ENCODE measurements around the gene ADAMTS13.
A peak's percentile ranks its signal among the peaks of the same experiment; 100 is the strongest.

ADAMTS13 gene

DNA sequence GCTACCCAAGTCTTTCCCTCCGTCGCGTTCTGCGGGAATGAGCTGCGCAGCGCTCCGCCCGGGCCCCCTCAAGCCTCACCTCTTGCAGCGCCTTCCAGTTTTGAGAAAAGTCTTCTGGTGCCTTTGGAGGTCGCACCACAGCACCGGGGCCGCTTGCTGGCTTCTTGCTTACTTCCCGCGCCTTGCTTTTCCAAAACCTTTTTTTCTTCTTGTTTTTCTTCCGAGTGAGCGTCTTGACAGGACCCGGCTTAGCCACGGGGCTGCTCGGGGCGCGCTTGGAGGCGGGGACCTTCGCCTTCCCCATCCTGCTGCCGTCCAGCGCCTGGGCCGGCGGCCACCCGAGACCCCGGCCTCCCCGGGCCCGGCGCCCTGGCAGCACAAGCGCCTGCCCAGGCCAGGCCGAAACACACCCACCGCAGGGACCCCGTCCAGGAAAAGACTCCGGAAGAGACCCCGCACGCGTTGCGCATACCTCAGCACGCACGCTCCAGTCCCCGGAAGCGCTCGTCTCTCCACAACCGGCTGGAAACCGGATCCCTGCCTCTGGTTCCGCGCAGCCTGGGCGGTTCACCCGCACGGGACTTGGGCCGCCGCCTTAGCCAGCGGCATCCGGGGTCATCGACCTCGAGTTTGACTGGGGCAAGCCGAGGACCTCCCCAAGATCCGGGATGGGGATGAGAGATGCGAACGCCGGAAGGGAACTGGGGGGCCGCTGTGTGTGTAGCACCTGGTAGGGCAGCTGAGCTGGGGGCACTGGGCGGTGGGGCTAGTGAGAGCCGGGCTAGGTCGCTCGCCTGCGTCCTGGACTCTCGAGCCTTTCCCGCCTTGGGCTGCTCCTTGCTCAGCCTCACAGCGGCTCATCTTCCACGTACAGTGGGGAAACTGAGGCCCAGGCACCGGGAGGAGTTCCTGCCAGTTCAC, 4.4 kb upstream of the ADAMTS13 start, which contains the start of gene REXO4:
Gene REXO4 (minus strand): TSS at position 470 of the 921 bp plus-strand sequence. CDS start 166 bp downstream, at position 304.
- DNase-seq (ENCODE audit: low spot score) = peak; percentile 87
- TF ChIP-seq, protein P1, sequence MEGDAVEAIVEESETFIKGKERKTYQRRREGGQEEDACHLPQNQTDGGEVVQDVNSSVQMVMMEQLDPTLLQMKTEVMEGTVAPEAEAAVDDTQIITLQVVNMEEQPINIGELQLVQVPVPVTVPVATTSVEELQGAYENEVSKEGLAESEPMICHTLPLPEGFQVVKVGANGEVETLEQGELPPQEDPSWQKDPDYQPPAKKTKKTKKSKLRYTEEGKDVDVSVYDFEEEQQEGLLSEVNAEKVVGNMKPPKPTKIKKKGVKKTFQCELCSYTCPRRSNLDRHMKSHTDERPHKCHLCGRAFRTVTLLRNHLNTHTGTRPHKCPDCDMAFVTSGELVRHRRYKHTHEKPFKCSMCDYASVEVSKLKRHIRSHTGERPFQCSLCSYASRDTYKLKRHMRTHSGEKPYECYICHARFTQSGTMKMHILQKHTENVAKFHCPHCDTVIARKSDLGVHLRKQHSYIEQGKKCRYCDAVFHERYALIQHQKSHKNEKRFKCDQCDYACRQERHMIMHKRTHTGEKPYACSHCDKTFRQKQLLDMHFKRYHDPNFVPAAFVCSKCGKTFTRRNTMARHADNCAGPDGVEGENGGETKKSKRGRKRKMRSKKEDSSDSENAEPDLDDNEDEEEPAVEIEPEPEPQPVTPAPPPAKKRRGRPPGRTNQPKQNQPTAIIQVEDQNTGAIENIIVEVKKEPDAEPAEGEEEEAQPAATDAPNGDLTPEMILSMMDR (IDR thresholded peaks at IDR 0.05; ENCODE audit: extremely low read depth, missing control alignments) = no peak

DNA sequence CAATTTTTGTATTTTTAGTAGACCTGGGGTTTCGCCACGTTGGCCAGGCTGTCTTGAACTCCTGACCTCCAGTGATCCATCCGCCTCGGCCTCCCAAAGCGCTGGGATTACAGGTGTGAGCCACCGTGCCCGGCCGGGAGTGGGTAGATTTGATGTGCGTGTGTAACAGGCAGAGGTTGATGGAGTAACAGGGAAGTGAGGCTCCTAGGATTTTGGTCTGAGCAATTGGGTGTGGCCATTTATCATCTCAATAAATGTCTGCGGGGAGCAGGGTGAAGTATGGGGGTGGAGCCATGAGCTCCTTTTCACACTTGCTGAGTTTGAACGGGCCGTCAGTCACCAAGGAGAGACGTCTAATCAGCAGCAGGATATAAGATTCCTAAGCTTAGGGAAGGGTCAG, 3.2 kb upstream of the ADAMTS13 start:
- no peak for DNase-seq (ENCODE audit: low spot score)
- TF ChIP-seq, protein P1 (IDR thresholded peaks at IDR 0.05; ENCODE audit: extremely low read depth, missing control alignments) = no peak

DNA sequence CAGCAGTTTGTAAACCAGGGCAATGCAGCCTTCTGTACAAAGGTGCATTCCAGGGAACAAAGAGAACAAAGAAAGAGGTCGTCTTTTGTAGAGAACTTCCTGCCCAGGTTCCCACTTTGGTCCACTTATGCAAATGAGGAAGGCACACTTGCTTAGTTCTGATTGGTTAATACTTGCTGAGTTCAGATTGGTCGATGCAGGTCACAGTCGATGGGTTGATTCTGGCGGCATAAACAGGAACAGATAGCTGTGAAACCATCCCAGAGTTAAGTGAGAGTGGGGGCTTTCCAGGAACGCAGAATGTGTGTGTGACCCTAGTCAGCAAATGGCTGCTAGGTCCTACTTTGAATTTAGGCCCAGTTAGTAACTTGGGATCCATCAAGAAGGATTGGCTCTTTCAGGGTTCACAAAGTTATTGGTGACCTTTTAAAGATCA, 1.8 kb upstream of the ADAMTS13 start:
- TF ChIP-seq, protein P1 (IDR thresholded peaks at IDR 0.05; ENCODE audit: extremely low read depth, missing control alignments) = no peak
- peak; percentile 90 for DNase-seq (ENCODE audit: low spot score)

DNA sequence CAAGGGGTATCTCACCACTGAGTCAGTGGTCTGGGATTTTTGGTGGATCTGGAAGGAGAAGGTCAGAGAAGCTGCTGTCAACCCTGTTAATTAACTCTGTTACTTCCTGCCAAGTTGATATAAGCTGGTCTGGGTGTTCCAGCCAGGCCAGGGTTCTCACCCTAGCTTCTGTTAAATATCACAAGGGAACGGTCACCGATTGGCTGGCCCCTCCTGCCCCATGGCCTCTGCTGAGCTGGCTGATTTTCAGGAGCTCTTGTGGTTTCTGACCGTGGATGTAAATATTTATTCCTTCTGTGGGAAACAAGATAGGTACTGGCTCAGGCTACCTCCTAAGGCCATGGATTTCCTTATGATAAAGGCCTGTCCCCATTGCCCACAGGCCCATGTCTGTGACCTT, 1.0 kb downstream of the ADAMTS13 start:
- TF ChIP-seq, protein P1 (IDR thresholded peaks at IDR 0.05; ENCODE audit: extremely low read depth, missing control alignments) = no peak
- no peak for DNase-seq (ENCODE audit: low spot score)

DNA sequence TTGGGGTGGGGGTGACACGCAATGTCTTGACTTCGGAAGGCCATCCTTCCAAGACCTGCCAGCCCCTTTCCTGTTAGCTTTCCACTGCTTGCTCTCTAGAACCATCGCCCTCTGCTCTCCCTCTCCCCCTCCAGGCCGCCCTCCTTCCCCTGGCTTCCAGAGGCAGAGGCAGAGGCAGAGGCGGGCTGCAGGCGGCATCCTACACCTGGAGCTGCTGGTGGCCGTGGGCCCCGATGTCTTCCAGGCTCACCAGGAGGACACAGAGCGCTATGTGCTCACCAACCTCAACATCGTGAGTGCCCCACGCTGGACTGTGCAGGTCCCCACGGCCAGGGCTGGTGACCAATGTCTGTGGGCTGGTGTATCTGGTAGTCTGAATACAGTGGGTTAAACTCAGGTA, 2.0 kb downstream of the ADAMTS13 start:
- TF ChIP-seq, protein P1 (IDR thresholded peaks at IDR 0.05; ENCODE audit: extremely low read depth, missing control alignments) = no peak
- DNase-seq (ENCODE audit: low spot score) = no peak

DNA sequence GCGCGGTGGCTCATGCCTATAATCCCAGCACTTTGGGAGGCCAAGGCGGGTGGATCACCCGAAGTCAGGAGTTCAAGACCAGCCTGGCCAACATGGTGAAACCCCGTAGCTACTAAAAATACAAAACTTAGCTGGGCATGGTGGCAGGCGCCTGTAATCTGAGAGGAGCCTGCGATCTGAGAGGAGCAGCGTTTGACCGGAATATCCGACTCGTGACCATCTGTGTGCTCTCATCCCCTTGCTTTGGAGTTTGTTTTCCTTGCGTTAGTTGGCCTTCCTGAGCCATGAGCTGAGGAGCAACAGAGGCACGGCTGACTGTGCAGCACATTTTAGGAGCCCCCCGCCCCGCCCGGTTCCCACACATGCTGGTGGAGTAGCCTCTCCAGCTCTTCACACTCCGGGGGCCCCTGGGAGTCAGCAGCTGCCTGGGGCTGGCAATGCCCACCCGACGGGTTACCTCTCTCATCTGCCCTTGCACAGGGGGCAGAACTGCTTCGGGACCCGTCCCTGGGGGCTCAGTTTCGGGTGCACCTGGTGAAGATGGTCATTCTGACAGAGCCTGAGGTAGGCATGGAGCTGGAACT, 3.0 kb downstream of the ADAMTS13 start:
- DNase-seq (ENCODE audit: low spot score) = no peak
- TF ChIP-seq, protein P1 (IDR thresholded peaks at IDR 0.05; ENCODE audit: extremely low read depth, missing control alignments) = no peak

DNA sequence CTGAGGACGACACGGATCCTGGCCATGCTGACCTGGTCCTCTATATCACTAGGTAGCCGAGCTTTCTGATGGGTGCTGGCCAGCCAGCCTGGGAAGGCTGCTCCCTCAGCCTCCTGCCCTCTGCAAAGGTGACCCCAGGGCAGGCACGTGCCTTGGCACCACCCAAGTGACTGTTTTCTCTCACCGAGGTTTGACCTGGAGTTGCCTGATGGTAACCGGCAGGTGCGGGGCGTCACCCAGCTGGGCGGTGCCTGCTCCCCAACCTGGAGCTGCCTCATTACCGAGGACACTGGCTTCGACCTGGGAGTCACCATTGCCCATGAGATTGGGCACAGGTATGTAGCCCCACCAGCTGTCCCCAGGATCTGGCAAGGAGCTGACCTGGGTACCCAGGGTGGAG, 3.8 kb downstream of the ADAMTS13 start:
- no peak for DNase-seq (ENCODE audit: low spot score)
- TF ChIP-seq, protein P1 (IDR thresholded peaks at IDR 0.05; ENCODE audit: extremely low read depth, missing control alignments) = no peak
